GM18507 (cell line): ENCODE measurements around the gene CXCL1.
"Not testable (repeated sequence)": the region's sequence is repeated elsewhere in the genome, so short reads cannot be mapped to it uniquely, and the experiment has no call there.

ENCODE experiments used
- DNase-seq: peaks from one replicate; pipeline ENCODE4 v3.0.0; 2011; ENCODE audit warnings: low read depth; ENCODE audit not compliant: insufficient read length; ENCODE audit errors: extremely low spot score
- FAIRE-seq: peaks from 2 replicates; lab custom pipeline; 2011; peaks lifted over from hg19 to GRCh38; lab: Jason Lieb, UNC

The CXCL1 gene

GRCh38 chr4:73871511-73872310 is 2.5 kb downstream of the CXCL1 start:
- FAIRE-seq, result no peak
- DNase-seq, result no peak

GRCh38 chr4:73872316-73873108 is 3.3 kb downstream of the CXCL1 start:
- DNase-seq (no peak), FAIRE-seq (no peak)

GRCh38 chr4:73874386-73874785 is 5.2 kb downstream of the CXCL1 start:
- DNase-seq (no peak), FAIRE-seq (no peak)

GRCh38 chr4:73875401-73875800 is 6.2 kb downstream of the CXCL1 start:
- no peak for DNase-seq
- FAIRE-seq, result no peak

GRCh38 chr4:73883306-73883705 is 14.1 kb downstream of the CXCL1 start:
- FAIRE-seq (no peak), DNase-seq (no peak)

GRCh38 chr4:73885574-73886267 is 16.5 kb downstream of the CXCL1 start:
- FAIRE-seq (no peak), DNase-seq (no peak)

- FAIRE-seq, result no peak
- DNase-seq, result no peak
Observed at GRCh38 chr4:73891326-73891725, 22.1 kb downstream of the CXCL1 start.

GRCh38 chr4:73891739-73892405 is 22.7 kb downstream of the CXCL1 start:
- FAIRE-seq (no peak), DNase-seq (no peak)

GRCh38 chr4:73892966-73893365 is 23.8 kb downstream of the CXCL1 start:
- no peak for FAIRE-seq
- DNase-seq, result no peak

- DNase-seq, result no peak
- no peak for FAIRE-seq
Observed at GRCh38 chr4:73894001-73894400, 24.8 kb downstream of the CXCL1 start.

- DNase-seq (no peak), FAIRE-seq (no peak)
Observed at GRCh38 chr4:73895201-73896175, 26.3 kb downstream of the CXCL1 start.

- FAIRE-seq (no peak), DNase-seq (no peak)
Observed at GRCh38 chr4:73896416-73896815, 27.2 kb downstream of the CXCL1 start.

GRCh38 chr4:73897380-73898136 is 28.4 kb downstream of the CXCL1 start:
- DNase-seq, result no peak
- no peak for FAIRE-seq

- not testable (repeated sequence) for DNase-seq, FAIRE-seq
Observed at GRCh38 chr4:73899338-73899737, 30.1 kb downstream of the CXCL1 start.

- DNase-seq (no peak), FAIRE-seq (no peak)
Observed at GRCh38 chr4:73901031-73901430, 31.8 kb downstream of the CXCL1 start.

GRCh38 chr4:73902038-73902637 is 32.9 kb downstream of the CXCL1 start:
- FAIRE-seq, result no peak
- DNase-seq, result no peak

GRCh38 chr4:73902817-73903547 is 33.8 kb downstream of the CXCL1 start:
- DNase-seq (no peak), FAIRE-seq (no peak)
